ENCODE measurements around the gene AP3B2.
"Not testable (repeated sequence)": the region's sequence is repeated elsewhere in the genome, so short reads cannot be mapped to it uniquely, and the experiment has no call there.

The AP3B2 gene

GRCh38 chr15:82709081-82709420, 624 bp downstream of the AP3B2 start:
- H3K27me3 ChIP-seq = peaks cover 81% of the 10 kb centered on the region
- TF ChIP-seq CTCF (IDR thresholded peaks at IDR 0.05) = no peak
- H3K36me3 ChIP-seq = no peaks in the 10 kb centered on the region
- no peak overlapping the region for H3K27ac ChIP-seq
- H3K9me3 ChIP-seq = no peaks in the 10 kb centered on the region
- peak overlapping the region; percentile 66 to 68 for H3K4me3 ChIP-seq (ENCODE audit: low read depth in 1 of 2, low read length in 1 of 2)
- H3K4me1 ChIP-seq (ENCODE audit: control insufficient read depth in 1 of 2, insufficient read depth in 1 of 2, low read depth in 1 of 2, low read length in 1 of 2) = peaks cover 10 to 13% of the 10 kb centered on the region in 2 experiments

- H3K4me3 ChIP-seq (ENCODE audit: low read depth in 1 of 2, low read length in 1 of 2); H3K27ac ChIP-seq; H3K9me3 ChIP-seq; H3K36me3 ChIP-seq: not testable (repeated sequence)
- peaks cover 75% of the 10 kb centered on the region for H3K27me3 ChIP-seq
- peaks cover 10 to 13% of the 10 kb centered on the region in 2 experiments for H3K4me1 ChIP-seq (ENCODE audit: control insufficient read depth in 1 of 2, insufficient read depth in 1 of 2, low read depth in 1 of 2, low read length in 1 of 2)
Observed at GRCh38 chr15:82705856-82706255, 3.8 kb downstream of the AP3B2 start.

GRCh38 chr15:82699726-82700125, 9.9 kb downstream of the AP3B2 start:
- Histone ChIP-seq H3K36me3 (no peaks in the 10 kb centered on the region), H3K4me1 (ENCODE audit: control insufficient read depth in 1 of 2, insufficient read depth in 1 of 2, low read depth in 1 of 2, low read length in 1 of 2) (no peaks in the 10 kb centered on the region), H3K27me3 (peaks cover 20% of the 10 kb centered on the region), H3K9me3 (no peaks in the 10 kb centered on the region), H3K27ac (no peak overlapping the region), H3K4me3 (ENCODE audit: low read depth in 1 of 2, low read length in 1 of 2) (no peak overlapping the region)
- no peak for TF ChIP-seq CTCF (IDR thresholded peaks at IDR 0.05)

GRCh38 chr15:82698711-82699345, 10.8 kb downstream of the AP3B2 start:
- no peak for TF ChIP-seq CTCF (IDR thresholded peaks at IDR 0.05)
- Histone ChIP-seq H3K27ac (no peak overlapping the region), H3K4me3 (ENCODE audit: low read depth in 1 of 2, low read length in 1 of 2) (no peak overlapping the region), H3K4me1 (ENCODE audit: control insufficient read depth in 1 of 2, insufficient read depth in 1 of 2, low read depth in 1 of 2, low read length in 1 of 2) (no peaks in the 10 kb centered on the region), H3K27me3 (peaks cover 15% of the 10 kb centered on the region), H3K36me3 (no peaks in the 10 kb centered on the region), H3K9me3 (no peaks in the 10 kb centered on the region)

GRCh38 chr15:82697735-82698407, 11.8 kb downstream of the AP3B2 start:
- Histone ChIP-seq H3K4me3 (ENCODE audit: low read depth in 1 of 2, low read length in 1 of 2) (no peak overlapping the region), H3K27me3 (peaks cover 15% of the 10 kb centered on the region), H3K4me1 (ENCODE audit: control insufficient read depth in 1 of 2, insufficient read depth in 1 of 2, low read depth in 1 of 2, low read length in 1 of 2) (no peaks in the 10 kb centered on the region), H3K36me3 (no peaks in the 10 kb centered on the region), H3K9me3 (no peaks in the 10 kb centered on the region), H3K27ac (no peak overlapping the region)
- TF ChIP-seq CTCF (IDR thresholded peaks at IDR 0.05) = no peak

GRCh38 chr15:82692171-82692570, 17.5 kb downstream of the AP3B2 start:
- Histone ChIP-seq H3K27ac (no peak overlapping the region), H3K36me3 (no peaks in the 10 kb centered on the region), H3K4me1 (ENCODE audit: control insufficient read depth in 1 of 2, insufficient read depth in 1 of 2, low read depth in 1 of 2, low read length in 1 of 2) (no peaks in the 10 kb centered on the region), H3K27me3 (no peaks in the 10 kb centered on the region), H3K9me3 (no peaks in the 10 kb centered on the region), H3K4me3 (ENCODE audit: low read depth in 1 of 2, low read length in 1 of 2) (no peak overlapping the region)
- TF ChIP-seq CTCF (IDR thresholded peaks at IDR 0.05) = no peak

Data from neutrophil (primary cell).